ENCODE measurements around the gene NPHP4. TPM values are rescaled to one million over a fixed set of nuclear protein-coding genes. Genes with fewer than 3 reads are reported as not detected.

The NPHP4 gene
- total RNA-seq, 1 donor from 2014 or later, result 12.8 TPM

DNA sequence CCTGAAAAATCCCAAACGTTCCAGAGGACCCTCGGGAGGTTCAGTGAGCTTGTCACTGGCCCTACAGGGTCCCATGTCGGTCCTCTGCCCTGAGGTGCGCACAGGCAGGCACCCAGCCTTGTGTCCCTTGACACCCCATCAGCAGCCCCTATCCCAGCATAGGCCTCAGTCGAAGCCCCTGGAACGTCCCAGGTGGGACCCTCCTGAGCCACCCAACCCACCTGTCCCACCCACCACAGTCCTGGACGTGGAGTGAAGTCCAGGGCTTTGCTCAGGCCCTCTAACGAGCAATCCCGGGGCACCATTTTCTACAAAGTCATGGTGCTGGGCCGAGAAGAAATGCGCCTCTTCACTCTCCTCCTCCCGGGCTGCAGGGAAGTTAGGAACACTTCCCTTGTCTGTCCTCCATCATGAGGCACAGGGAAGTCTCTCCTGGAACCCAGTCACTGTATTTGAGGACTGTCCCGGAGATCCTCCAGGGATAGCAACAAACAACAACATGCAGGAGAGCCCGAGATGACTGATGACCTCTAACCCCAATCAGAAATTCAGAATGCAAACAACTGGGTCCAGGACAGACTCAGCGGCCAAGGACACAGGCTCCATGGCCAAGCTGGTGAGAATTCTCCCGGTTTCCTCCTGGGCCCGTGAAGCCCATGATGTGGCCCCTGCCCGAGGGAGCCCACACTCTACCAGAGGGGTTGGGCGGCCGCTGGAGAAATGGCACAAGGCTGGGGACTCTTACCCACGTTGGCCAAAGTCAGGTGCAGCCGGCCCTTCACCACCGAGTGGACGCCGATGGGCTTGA, 105.5 kb downstream of the NPHP4 start:
- Mint-ChIP-seq H3K36me3 (ENCODE audit: unreplicated experiment) (no peaks in the 10 kb centered on the region), H3K4me3 (ENCODE audit: unreplicated experiment) (no peak overlapping the region)

GRCh38 chr1:5886140-5886483, 106.1 kb downstream of the NPHP4 start:
- Mint-ChIP-seq H3K36me3 (ENCODE audit: unreplicated experiment) (peaks cover 3% of the 10 kb centered on the region), H3K27ac (ENCODE audit: unreplicated experiment) (no peak overlapping the region), H3K4me3 (ENCODE audit: unreplicated experiment) (no peak overlapping the region), H3K4me1 (ENCODE audit: unreplicated experiment) (peaks cover 28% of the 10 kb centered on the region), H3K27me3 (ENCODE audit: unreplicated experiment) (no peaks in the 10 kb centered on the region), H3K9me3 (ENCODE audit: unreplicated experiment) (no peaks in the 10 kb centered on the region)
- no peak for DNase-seq (ENCODE audit: extremely low spot score, unreplicated experiment)
- TF ChIP-seq, protein P1, sequence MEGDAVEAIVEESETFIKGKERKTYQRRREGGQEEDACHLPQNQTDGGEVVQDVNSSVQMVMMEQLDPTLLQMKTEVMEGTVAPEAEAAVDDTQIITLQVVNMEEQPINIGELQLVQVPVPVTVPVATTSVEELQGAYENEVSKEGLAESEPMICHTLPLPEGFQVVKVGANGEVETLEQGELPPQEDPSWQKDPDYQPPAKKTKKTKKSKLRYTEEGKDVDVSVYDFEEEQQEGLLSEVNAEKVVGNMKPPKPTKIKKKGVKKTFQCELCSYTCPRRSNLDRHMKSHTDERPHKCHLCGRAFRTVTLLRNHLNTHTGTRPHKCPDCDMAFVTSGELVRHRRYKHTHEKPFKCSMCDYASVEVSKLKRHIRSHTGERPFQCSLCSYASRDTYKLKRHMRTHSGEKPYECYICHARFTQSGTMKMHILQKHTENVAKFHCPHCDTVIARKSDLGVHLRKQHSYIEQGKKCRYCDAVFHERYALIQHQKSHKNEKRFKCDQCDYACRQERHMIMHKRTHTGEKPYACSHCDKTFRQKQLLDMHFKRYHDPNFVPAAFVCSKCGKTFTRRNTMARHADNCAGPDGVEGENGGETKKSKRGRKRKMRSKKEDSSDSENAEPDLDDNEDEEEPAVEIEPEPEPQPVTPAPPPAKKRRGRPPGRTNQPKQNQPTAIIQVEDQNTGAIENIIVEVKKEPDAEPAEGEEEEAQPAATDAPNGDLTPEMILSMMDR (IDR thresholded peaks at IDR 0.05), result no peak

More for the DNA sequence above, 105.5 kb downstream of the NPHP4 start:
- TF ChIP-seq, protein P1 (IDR thresholded peaks at IDR 0.05), result no peak
- no peaks in the 10 kb centered on the region for H3K27me3 Mint-ChIP-seq (ENCODE audit: unreplicated experiment)
- no peak for DNase-seq (ENCODE audit: extremely low spot score, unreplicated experiment)
- peaks cover 33% of the 10 kb centered on the region for H3K4me1 Mint-ChIP-seq (ENCODE audit: unreplicated experiment)
- no peaks in the 10 kb centered on the region for H3K9me3 Mint-ChIP-seq (ENCODE audit: unreplicated experiment)
- no peak overlapping the region for H3K27ac Mint-ChIP-seq (ENCODE audit: unreplicated experiment)

DNA sequence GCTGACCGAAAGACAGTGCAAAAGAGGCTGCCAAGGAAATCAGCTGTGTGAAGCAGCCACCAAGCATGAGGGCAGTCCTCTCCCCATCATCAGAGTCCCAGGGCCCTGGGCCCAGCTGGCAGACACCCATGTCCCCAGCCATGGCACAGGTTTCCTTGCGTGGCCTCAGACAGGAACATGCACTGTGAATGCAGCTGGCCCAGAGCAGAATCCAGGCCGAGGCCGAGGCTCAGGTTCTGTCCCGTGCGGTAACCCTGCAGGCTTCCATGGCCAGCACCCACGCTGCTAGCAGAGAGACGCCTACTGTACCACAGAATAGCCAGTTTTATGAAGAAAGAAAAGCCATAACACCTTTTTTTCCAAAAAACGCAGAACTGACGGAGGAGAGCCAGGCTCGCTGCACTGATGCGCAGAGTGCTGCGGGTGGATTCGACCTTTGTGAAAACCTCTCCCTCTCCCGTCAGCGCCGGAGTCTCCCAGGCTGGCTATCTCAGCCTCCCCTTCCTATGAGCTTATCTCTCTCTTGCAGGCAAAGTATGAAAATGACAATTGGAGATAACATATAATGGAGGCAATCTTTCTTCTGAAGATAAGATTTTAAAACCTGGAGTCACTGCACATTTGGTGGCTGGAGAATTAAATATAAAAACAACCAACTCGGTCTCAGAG, 106.6 kb downstream of the NPHP4 start:
- no peaks in the 10 kb centered on the region for H3K9me3 Mint-ChIP-seq (ENCODE audit: unreplicated experiment)
- DNase-seq (ENCODE audit: extremely low spot score, unreplicated experiment), result no peak
- H3K36me3 Mint-ChIP-seq (ENCODE audit: unreplicated experiment), result peaks cover 5% of the 10 kb centered on the region
- no peak overlapping the region for H3K4me3 Mint-ChIP-seq (ENCODE audit: unreplicated experiment)
- TF ChIP-seq, protein P1 (IDR thresholded peaks at IDR 0.05), result no peak
- no peak overlapping the region for H3K27ac Mint-ChIP-seq (ENCODE audit: unreplicated experiment)
- peaks cover 28% of the 10 kb centered on the region for H3K4me1 Mint-ChIP-seq (ENCODE audit: unreplicated experiment)
- no peaks in the 10 kb centered on the region for H3K27me3 Mint-ChIP-seq (ENCODE audit: unreplicated experiment)

- no peak for DNase-seq (ENCODE audit: extremely low spot score, unreplicated experiment)
- no peak overlapping the region for H3K4me3 Mint-ChIP-seq (ENCODE audit: unreplicated experiment)
- TF ChIP-seq, protein P1 (IDR thresholded peaks at IDR 0.05), result no peak
- H3K27me3 Mint-ChIP-seq (ENCODE audit: unreplicated experiment), result no peaks in the 10 kb centered on the region
- H3K4me1 Mint-ChIP-seq (ENCODE audit: unreplicated experiment), result peaks cover 18% of the 10 kb centered on the region
- H3K27ac Mint-ChIP-seq (ENCODE audit: unreplicated experiment), result no peak overlapping the region
- H3K9me3 Mint-ChIP-seq (ENCODE audit: unreplicated experiment), result peaks cover 4% of the 10 kb centered on the region
- H3K36me3 Mint-ChIP-seq (ENCODE audit: unreplicated experiment), result peaks cover 19% of the 10 kb centered on the region
These were observed 108.1 kb downstream of the NPHP4 start for GRCh38 chr1:5884110-5884509.
